Ovary (tissue), 9 donors: ENCODE data around the gene AGMO. TPM values are rescaled to one million over a fixed set of nuclear protein-coding genes. Genes with fewer than 3 reads are reported as not detected.

Source experiments
- DNase-seq, 5 donors: peaks; one replicate each; pipeline ENCODE4 v3.0.0-alpha.2; 2019 to 2020
- H3K27ac ChIP-seq, 2 donors: fragments of 200-600 bp; one replicate each; pipeline versions ENCODE4 v1.5.1 to v1.8.0; 2019 to 2022
- H3K27me3 ChIP-seq: fragments of 200-600 bp; one replicate; pipeline ENCODE4 v1.8.0; 2022
- H3K36me3 ChIP-seq: fragments of 200-600 bp; sonication (generic); one replicate; pipeline ENCODE4 v1.5.1; 2019
- H3K4me1 ChIP-seq: one replicate; pipeline ENCODE4 v1.8.1; 2013; ENCODE audit warnings: mild to moderate bottlenecking, moderate library complexity; ENCODE audit not compliant: insufficient read depth
- H3K4me3 ChIP-seq: fragments of 200-600 bp; sonication (generic); one replicate; pipeline ENCODE4 v1.5.1; 2017
- H3K9me3 ChIP-seq, 2 donors: fragments of 200-600 bp in 1 of 2; sonication (generic) in 1 of 2; one replicate each; pipeline versions ENCODE4 v1.5.1 to v1.8.1; 2013 to 2019; ENCODE audit warnings: mild to moderate bottlenecking in 1 of 2, moderate library complexity in 1 of 2
- EP300 ChIP-seq: sonication (generic); formaldehyde crosslinking; IDR thresholded peaks from one replicate; pipeline ENCODE4 v1.6.1; 2017; ENCODE audit warnings: antibody characterized with exemption
- POLR2A ChIP-seq: fragments of 450-650 bp; IDR thresholded peaks from one replicate; pipeline ENCODE4 v1.6.1; 2017; ENCODE audit warnings: antibody characterized with exemption, mild to moderate bottlenecking, moderate library complexity
- WGBS, 3 donors: extraction: QIAGEN DNeasy Blood & Tissue Kit in 1 of 3; methylation state at CpG; one replicate each; pipeline versions ENCODE4 v1.1.5 to v1.1.7; 2013 to 2017; 5-methylcytosine and 5-hydroxymethylcytosine counted together
- intact Hi-C, 4 donors: fragments of 100-400 bp; cut with DNase I; formaldehyde crosslinking; loops; one replicate each; pipeline versions ENCODE4 v1.11.0 to v1.15.1; 2022 to 2023
- polyA plus RNA-seq, 2 donors: library from polyadenylated mRNA; stranded (reverse); fragments of 200-250 nt in 1 of 2; fragments of 350-450 nt in 1 of 2; fragmentation: Illumina TruSeq in 1 of 2; extraction: RNeasy Lipid Tissue Mini Kit (QIAGEN cat#74804) in 1 of 2; gene quantifications; one replicate each; pipeline ENCODE4 v1.2.3, GENCODE V29; 2013 to 2014
- total RNA-seq, 7 donors: library from RNA; depleted of rRNA in 2 of 7; stranded (reverse); fragments of >200 nt in 2 of 7; fragmentation: NEBNext Ultra II Directional in 3 of 7; extraction: Animal tissue kit (Norgen Biotek cat#: 25700) in 3 of 7; gene quantifications; one replicate each; pipeline versions ENCODE4 v1.1.0 to v1.2.4, GENCODE V29; 2016 to 2023
- TF ChIP-seq, protein P1 (sequence below), 3 donors: fragments of 450-650 bp in 2 of 3; fragments of 200-600 bp in 1 of 3; IDR thresholded peaks; one replicate each; pipeline versions ENCODE4 v1.5.1 to v1.8.0; 2016 to 2022; ENCODE audit warnings: antibody characterized with exemption in 3 of 3, mild to moderate bottlenecking in 1 of 3
- donor health status: DM: no; HTN: no; CAD: no; lungs with moderate emphysema.
- donor health status: DM: no; HTN: no; CAD: no.
- donor health status: Bipolar disorder and iron deficiency.
- donor health status: DM: yes; HTN: yes; CAD: no.
- donor health status: DM: no; HTN: no; CAD: no.
- donor health status: DM: yes; HTN: yes; CAD: no.

Gene AGMO
- total and polyA plus RNA-seq, 9 donors: 0.15 to 0.44 (median 0.33) TPM; not detected in 4

DNA sequence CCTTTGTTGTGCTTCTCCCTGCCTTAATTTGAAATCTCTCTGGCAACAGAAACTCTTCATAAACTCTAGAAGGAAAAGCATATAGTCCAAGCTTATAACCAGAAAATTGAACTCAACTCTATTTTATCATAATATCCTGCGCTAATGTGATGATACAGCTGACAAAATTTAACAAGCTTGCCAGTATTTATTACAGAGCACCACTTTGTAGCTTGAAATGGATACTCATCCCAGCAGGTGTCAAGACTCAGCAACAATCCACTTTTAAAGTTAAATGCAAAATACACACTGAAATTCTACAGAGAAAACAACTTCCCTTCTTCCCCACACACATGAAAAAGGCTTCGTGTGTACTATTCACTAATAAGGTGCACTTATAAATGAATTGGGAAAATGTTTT is 228.9 kb downstream of the AGMO start:
- WGBS, 3 donors: 76 to 88% (median 81%) methylated on average over 2 of the region's 2 CpGs
- Histone ChIP-seq H3K27ac (no peak overlapping the region), H3K27me3 (no peaks in the 10 kb centered on the region), H3K9me3 (no peaks in the 10 kb centered on the region), H3K4me1 (no peaks in the 10 kb centered on the region), H3K4me3 (no peak overlapping the region), H3K36me3 (no peaks in the 10 kb centered on the region)
- DNase-seq: no peak
- intact Hi-C loops: no loop called here
- TF ChIP-seq, protein P1, sequence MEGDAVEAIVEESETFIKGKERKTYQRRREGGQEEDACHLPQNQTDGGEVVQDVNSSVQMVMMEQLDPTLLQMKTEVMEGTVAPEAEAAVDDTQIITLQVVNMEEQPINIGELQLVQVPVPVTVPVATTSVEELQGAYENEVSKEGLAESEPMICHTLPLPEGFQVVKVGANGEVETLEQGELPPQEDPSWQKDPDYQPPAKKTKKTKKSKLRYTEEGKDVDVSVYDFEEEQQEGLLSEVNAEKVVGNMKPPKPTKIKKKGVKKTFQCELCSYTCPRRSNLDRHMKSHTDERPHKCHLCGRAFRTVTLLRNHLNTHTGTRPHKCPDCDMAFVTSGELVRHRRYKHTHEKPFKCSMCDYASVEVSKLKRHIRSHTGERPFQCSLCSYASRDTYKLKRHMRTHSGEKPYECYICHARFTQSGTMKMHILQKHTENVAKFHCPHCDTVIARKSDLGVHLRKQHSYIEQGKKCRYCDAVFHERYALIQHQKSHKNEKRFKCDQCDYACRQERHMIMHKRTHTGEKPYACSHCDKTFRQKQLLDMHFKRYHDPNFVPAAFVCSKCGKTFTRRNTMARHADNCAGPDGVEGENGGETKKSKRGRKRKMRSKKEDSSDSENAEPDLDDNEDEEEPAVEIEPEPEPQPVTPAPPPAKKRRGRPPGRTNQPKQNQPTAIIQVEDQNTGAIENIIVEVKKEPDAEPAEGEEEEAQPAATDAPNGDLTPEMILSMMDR (IDR thresholded peaks at IDR 0.05): no peak
- no peak for TF ChIP-seq EP300
- no peak for TF ChIP-seq POLR2A

DNA sequence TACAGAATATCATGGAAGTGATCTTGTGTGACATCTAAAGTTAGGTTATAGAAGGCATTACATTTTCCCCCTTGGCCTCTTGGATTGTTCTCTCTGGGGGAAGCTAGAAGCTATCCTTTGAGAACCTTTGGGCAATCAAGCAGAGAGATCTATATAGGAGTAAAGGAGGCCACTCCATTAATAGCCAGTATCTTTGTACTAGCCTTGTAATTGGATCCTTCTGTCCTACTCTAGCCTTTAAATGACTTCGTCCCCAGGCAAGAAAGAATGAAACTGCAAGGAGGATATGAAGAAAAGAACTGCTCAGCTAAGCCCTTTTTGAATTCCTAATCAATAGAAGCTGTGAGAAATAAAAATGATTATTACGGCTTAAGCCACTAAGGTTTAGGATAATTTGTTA is 230.9 kb downstream of the AGMO start:
- Histone ChIP-seq H3K27me3 (no peaks in the 10 kb centered on the region), H3K4me1 (no peaks in the 10 kb centered on the region), H3K27ac (no peak overlapping the region), H3K9me3 (no peaks in the 10 kb centered on the region), H3K36me3 (no peaks in the 10 kb centered on the region), H3K4me3 (no peak overlapping the region)
- DNase-seq: no peak
- 88 to 90% (median 89%) methylated on average over 2 of the region's 2 CpGs for WGBS, 3 donors
- intact Hi-C loops: no loop called here
- TF ChIP-seq, protein P1 (IDR thresholded peaks at IDR 0.05): no peak
- TF ChIP-seq POLR2A: no peak
- TF ChIP-seq EP300: no peak

DNA sequence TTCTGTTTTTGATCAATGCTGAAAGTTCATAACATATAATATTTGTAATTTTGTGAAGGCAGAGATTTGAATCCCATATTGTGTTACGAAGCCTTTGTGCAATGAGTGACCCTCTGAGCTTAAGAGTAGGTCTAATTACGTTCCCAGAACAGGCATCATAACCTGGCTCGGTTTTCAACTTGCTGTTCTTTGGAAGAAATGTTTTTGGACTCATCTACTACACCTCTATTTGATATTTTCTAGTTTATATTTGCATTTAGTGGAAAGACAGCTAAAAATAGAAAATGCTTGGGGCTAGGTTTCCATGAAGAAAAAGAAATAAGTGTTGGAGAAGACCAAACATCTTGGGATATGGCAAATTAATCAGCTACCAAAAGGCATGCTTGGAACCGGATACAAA is 234.8 kb downstream of the AGMO start:
- H3K27me3 ChIP-seq: peaks cover 3% of the 10 kb centered on the region
- no peaks in the 10 kb centered on the region for H3K4me1 ChIP-seq
- WGBS, 3 donors: 87 to 94% (median 92%) methylated on average over 4 of the region's 4 CpGs
- no peaks in the 10 kb centered on the region for H3K36me3 ChIP-seq
- DNase-seq: no peak
- no peak for TF ChIP-seq EP300
- TF ChIP-seq, protein P1 (IDR thresholded peaks at IDR 0.05): no peak
- no peak for TF ChIP-seq POLR2A
- H3K9me3 ChIP-seq: no peaks in the 10 kb centered on the region
- H3K4me3 ChIP-seq: no peak overlapping the region
- no peak overlapping the region for H3K27ac ChIP-seq
- intact Hi-C loops: no loop called here

DNA sequence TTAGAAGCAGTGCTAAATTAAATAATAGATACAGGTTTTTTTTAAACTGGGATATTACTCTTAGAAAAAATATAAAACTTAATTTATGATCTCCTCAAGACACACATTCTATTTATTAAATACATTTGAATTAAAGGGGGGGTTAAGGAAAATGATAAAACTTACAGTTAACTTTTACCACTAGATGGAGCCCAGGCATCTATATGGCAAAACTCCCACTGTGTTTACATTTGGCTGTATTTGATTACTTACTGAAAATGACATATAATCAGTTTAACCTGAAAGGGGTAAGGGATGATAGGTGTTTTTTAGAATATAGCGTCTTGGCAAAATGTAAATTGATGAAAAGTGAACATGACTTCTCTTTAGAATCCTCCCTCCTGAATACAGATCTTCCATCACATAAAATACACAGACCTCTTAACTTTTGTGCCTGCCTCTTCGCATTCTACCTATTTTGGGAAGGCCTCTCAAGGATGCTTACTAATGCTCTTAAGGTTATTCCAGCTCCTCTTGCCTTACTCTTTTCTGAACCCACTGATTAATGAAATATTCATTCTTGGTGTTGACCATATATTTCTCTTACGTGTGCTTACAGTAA is 235.7 kb downstream of the AGMO start:
- no peak for TF ChIP-seq POLR2A
- TF ChIP-seq EP300: no peak
- TF ChIP-seq, protein P1 (IDR thresholded peaks at IDR 0.05): peak in 1 of 3 donors; percentile 30
- H3K27ac ChIP-seq: no peak overlapping the region
- H3K4me1 ChIP-seq: no peaks in the 10 kb centered on the region
- WGBS, 3 donors: 63 to 68% (median 64%) methylated on average over 3 of the region's 3 CpGs
- intact Hi-C loops: no loop called here
- peaks cover 3% of the 10 kb centered on the region for H3K27me3 ChIP-seq
- H3K4me3 ChIP-seq: no peak overlapping the region
- DNase-seq: no peak
- H3K36me3 ChIP-seq: no peaks in the 10 kb centered on the region
- H3K9me3 ChIP-seq: no peaks in the 10 kb centered on the region
